VCaP (cell line): ENCODE results near the gene SP4.

Experiments
- H3K27ac ChIP-seq: fragments of 450-650 bp; 2 replicates; pipeline ENCODE4 v1.5.1; 2017
- TF ChIP-seq, protein P1 (sequence below): fragments of 450-650 bp; conservative IDR thresholded peaks from 2 replicates; pipeline ENCODE4 v1.5.1; 2017; ENCODE audit warnings: mild to moderate bottlenecking, moderate library complexity

Gene SP4

DNA sequence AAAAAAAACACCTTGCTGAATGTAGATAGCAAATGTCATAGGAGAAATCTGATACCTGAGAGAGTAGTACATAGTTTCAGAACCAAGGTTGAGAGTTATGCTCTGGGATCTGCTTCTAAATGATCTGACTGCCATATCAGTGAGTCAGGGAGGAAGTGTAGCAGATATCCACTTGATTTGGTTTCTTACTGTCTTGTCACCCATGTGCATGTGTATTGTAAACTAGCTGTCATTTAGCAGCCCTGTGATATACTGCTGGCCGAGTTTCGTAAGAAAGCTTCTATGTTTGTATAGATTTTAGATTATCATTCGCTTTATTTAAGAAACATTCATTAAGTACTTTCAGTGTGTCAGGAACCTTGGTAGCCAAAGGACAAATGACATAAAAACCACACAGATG, 42.0 kb downstream of the SP4 start:
- TF ChIP-seq, protein P1, sequence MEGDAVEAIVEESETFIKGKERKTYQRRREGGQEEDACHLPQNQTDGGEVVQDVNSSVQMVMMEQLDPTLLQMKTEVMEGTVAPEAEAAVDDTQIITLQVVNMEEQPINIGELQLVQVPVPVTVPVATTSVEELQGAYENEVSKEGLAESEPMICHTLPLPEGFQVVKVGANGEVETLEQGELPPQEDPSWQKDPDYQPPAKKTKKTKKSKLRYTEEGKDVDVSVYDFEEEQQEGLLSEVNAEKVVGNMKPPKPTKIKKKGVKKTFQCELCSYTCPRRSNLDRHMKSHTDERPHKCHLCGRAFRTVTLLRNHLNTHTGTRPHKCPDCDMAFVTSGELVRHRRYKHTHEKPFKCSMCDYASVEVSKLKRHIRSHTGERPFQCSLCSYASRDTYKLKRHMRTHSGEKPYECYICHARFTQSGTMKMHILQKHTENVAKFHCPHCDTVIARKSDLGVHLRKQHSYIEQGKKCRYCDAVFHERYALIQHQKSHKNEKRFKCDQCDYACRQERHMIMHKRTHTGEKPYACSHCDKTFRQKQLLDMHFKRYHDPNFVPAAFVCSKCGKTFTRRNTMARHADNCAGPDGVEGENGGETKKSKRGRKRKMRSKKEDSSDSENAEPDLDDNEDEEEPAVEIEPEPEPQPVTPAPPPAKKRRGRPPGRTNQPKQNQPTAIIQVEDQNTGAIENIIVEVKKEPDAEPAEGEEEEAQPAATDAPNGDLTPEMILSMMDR: no peak
- H3K27ac ChIP-seq: no peak overlapping the region

DNA sequence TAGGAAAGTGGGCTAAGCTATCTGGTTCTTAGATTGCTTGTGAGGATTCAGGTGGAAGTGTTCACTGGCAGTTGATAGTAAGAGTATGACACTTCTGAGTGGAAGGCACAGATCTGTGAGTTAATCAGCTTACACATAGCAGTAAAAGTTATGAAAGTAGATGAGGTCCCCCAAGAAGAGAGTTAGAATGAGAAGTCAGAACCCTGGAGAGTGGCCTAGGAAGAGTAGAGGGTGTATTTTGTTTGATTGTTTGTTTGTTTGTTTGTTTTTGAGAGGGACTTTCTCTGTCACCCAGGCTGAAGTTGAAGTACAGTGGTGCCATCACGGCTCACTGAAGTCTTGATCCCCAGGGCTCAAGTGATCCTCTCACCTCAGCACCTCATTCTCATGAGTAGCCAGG, 44.1 kb downstream of the SP4 start:
- TF ChIP-seq, protein P1: no peak
- no peak overlapping the region for H3K27ac ChIP-seq

DNA sequence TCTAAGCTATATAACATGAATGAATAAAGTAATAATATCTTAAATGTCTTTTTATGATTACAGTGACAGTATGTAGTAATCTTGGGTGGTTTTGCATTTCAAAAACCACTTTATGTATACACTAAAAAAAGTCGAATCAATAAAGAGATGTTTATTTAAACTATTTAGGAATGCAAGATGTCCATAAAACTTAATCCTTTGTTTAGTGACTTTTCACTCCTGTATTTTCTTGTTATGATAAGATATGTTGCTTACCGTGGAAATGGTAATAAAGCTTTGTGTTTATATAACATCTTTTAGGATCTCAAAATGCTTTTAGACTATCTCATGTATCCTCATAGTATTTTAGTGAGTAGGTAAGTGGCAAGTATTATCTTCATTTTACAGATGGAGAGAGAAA, 48.5 kb downstream of the SP4 start:
- TF ChIP-seq, protein P1: no peak

DNA sequence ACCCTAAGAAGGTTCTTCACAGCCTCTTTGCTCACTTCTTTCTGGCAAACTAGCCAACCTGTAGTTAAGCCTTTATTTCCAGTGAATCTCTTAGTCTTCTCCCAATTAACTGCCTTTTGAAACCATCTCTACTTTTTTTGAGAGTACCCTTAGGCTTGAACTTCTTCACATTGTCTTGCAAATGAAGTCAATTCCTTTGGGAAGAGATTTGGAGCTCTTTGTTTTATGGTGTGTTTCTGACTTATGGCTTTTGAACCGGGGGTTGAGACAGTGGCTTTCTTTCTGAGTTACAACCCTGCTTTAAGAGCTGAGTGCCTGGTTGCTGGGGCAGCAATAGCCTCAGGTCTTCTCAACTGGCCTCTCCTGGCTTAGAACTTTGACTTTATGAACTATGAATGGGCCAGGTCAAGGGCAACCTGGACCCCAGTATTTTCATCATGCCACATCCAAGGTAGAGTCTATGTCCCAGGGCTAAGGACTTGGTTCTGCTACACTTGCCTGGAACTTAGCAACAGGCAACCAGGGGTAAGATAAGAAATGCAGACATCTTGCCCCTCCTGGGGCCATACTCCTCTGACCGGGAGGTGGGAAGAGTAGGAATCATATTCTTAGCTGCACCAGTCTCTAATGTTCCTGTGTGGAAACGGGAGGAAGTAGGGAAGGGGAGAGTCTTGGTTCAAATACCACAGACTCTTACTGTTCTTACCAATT, 53.0 kb downstream of the SP4 start:
- no peak overlapping the region for H3K27ac ChIP-seq
- TF ChIP-seq, protein P1: no peak

More for the DNA sequence above, 48.5 kb downstream of the SP4 start:
- H3K27ac ChIP-seq: no peak overlapping the region

DNA sequence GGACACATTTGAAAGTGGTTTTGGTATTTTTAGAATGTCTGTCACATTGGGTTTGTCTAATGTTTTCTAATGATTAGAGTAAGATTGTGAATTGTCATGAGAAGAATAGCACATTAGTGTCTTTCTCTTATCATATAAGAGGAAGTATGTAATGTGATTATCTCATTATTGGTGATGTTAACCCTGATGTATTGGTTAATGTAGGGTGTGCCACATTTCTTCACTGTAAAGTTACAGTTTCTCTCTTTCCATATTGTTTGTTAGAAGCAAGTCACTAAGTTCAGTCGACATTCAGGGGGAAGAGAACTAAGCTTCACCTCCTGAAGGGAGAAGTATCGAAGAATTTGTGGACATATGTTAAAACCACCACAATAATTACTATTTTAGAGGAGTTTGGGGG, 58.6 kb downstream of the SP4 start:
- no peak overlapping the region for H3K27ac ChIP-seq
- TF ChIP-seq, protein P1: no peak

DNA sequence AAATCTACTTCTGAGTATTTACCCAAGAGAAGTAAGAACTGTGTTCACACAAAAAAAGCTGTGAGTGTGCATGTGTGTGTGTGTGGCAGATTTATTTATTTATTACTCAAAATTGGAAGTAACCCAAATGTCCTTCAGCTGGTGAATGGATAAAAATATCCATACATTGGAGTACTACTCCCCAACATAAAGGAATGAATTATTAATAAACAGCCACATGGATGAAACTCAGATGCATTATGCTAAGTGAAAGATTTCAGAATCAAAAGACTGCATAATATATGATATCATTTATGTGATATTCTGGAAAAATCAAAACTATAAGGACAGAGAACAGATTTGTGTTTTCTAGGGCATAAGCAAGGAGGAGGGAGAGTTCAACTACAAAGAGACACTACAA, 67.8 kb downstream of the SP4 start:
- TF ChIP-seq, protein P1: no peak
- H3K27ac ChIP-seq: no peak overlapping the region

DNA sequence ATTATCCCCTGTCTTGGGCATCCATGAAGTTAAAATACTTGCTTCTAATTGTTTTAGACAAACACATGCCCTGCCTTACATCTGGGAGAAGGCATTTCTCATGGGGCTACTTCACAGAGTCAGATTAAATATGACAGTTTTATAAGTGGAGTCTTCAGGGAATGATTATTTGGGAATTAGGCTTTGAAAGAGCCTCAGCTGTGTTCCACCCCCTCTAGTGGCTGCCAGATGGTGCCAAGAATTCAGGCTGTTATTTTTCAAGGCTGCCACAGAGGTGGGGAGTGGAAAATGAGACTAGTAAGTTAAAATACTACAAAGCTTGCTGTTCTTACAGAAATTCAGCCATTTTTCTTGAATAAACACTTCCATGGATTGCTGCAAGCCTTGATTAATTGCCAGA, 69.2 kb downstream of the SP4 start:
- no peak overlapping the region for H3K27ac ChIP-seq
- TF ChIP-seq, protein P1: peak; percentile 72
